Fibroblast of lung (primary cell): ENCODE measurements around the gene KLF8. TPM values are rescaled to one million over a fixed set of nuclear protein-coding genes. Genes with fewer than 3 reads are reported as not detected.

Experiments used
- DNase-seq, 2 donors: peaks; one replicate each; pipeline versions ENCODE4 v3.0.0 to v3.0.0-alpha.2; 2010; ENCODE audit warnings: low read depth in 2 of 2
- H2AFZ ChIP-seq: 2 replicates; pipeline ENCODE4 v1.5.1; 2012; ENCODE audit warnings: low read length, control low read depth, inconsistent platforms
- H3K27ac ChIP-seq: 2 replicates; pipeline ENCODE4 v1.5.1; 2011; ENCODE audit warnings: low read length, control low read depth; ENCODE audit not compliant: insufficient read depth
- H3K27me3 ChIP-seq: 2 replicates; pipeline ENCODE4 v1.5.1; 2011; ENCODE audit warnings: mild to moderate bottlenecking, low read length; ENCODE audit not compliant: control insufficient read depth, insufficient read depth
- H3K36me3 ChIP-seq: 2 replicates; pipeline ENCODE4 v1.5.1; 2011; ENCODE audit warnings: low read length; ENCODE audit not compliant: control insufficient read depth, insufficient read depth
- H3K4me1 ChIP-seq: 2 replicates; pipeline ENCODE4 v1.5.1; 2011; ENCODE audit warnings: low read length; ENCODE audit not compliant: control insufficient read depth, insufficient read depth; ENCODE audit errors: extremely low read depth
- H3K4me2 ChIP-seq: 2 replicates; pipeline ENCODE4 v1.5.1; 2011; ENCODE audit warnings: low read length, control low read depth; ENCODE audit not compliant: insufficient read depth; ENCODE audit errors: extremely low read depth
- H3K4me3 ChIP-seq, 4 experiments: fragments of 200-600 bp in 1 of 4; sonication (generic) in 1 of 4; replicated peaks in 1 of 4; 2 replicates each; pipeline ENCODE4 v1.5.1; 2011 to 2016; ENCODE audit warnings: low read length in 4 of 4, low read depth in 3 of 4, mild to moderate bottlenecking in 3 of 4, control low read depth in 2 of 4, inconsistent platforms in 1 of 4, mixed read lengths in 1 of 4; ENCODE audit not compliant: insufficient read depth in 1 of 4; ENCODE audit errors: control extremely low read depth in 1 of 4
- H3K79me2 ChIP-seq: 2 replicates; pipeline ENCODE4 v1.5.1; 2012; ENCODE audit warnings: mild to moderate bottlenecking, low read length, inconsistent platforms; ENCODE audit not compliant: control insufficient read depth, insufficient read depth
- H3K9ac ChIP-seq: 2 replicates; pipeline ENCODE4 v1.5.1; 2011; ENCODE audit warnings: mild to moderate bottlenecking, low read length, control low read depth; ENCODE audit not compliant: insufficient read depth
- H3K9me3 ChIP-seq: 2 replicates; pipeline ENCODE4 v1.5.1; 2012; ENCODE audit warnings: low read depth, low read length; ENCODE audit not compliant: control insufficient read depth, insufficient read depth
- H4K20me1 ChIP-seq: 2 replicates; pipeline ENCODE4 v1.5.1; 2011; ENCODE audit warnings: low read length; ENCODE audit not compliant: control insufficient read depth, insufficient read depth; ENCODE audit errors: extremely low read depth
- CTCF ChIP-seq, 2 donors: IDR thresholded peaks in 1 of 2; conservative IDR thresholded peaks in 1 of 2; 1 replicate in 1 of 2; 2 replicates in 1 of 2; pipeline ENCODE4 v1.5.1; 2011 to 2012; ENCODE audit warnings: low read length in 2 of 2, control low read depth in 1 of 2, inconsistent platforms in 1 of 2, low read depth in 1 of 2, mild to moderate bottlenecking in 1 of 2
- EZH2 ChIP-seq: IDR thresholded peaks from 2 replicates; pipeline ENCODE4 v1.5.1; 2012; ENCODE audit warnings: low read length, control low read depth, mild to moderate bottlenecking; ENCODE audit errors: missing control alignments
- polyA plus RNA-seq, 2 donors: library from polyadenylated mRNA; depleted of rRNA in 1 of 2; stranded (reverse) in 1 of 2; unstranded in 1 of 2; fragments of >200 nt; gene quantifications; 2 replicates each; pipeline ENCODE4 v1.2.1, GENCODE V29; 2011 to 2012; ENCODE audit warnings: missing spikeins in 1 of 2
- total RNA-seq: library from RNA; depleted of rRNA; stranded (reverse); fragments of >200 nt; gene quantifications from 2 replicates; pipeline ENCODE4 v1.2.1, GENCODE V29; 2014

KLF8 gene
- total and polyA plus RNA-seq, 2 donors (not counting 1 experiment from before 2014, with no cell fraction given): 3.0 to 4.8 TPM

DNA sequence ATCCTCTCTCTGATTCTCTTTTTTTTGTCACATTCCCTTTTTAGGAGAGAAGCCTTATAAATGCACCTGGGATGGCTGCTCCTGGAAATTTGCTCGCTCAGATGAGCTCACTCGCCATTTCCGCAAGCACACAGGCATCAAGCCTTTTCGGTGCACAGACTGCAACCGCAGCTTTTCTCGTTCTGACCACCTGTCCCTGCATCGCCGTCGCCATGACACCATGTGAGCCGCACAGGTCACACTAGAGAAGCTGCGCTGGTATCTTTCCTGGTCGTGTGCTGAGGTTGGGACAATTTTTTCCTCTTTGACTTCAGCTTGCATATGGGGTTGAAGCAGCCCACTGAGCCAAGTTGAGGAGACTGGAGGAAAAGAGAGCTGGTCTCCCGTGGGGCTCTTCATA, 52.1 kb downstream of the KLF8 start:
- Histone ChIP-seq H3K4me1 (no peaks in the 10 kb centered on the region), H4K20me1 (no peaks in the 10 kb centered on the region), H3K4me3 (no peak overlapping the region), H3K4me2 (no peak overlapping the region), H3K36me3 (no peaks in the 10 kb centered on the region), H2AFZ (no peak overlapping the region), H3K27ac (no peak overlapping the region), H3K27me3 (no peaks in the 10 kb centered on the region), H3K9me3 (no peaks in the 10 kb centered on the region), H3K79me2 (no peaks in the 10 kb centered on the region), H3K9ac (no peak overlapping the region)
- no peak for TF ChIP-seq EZH2
- no peak for TF ChIP-seq CTCF (conservative IDR thresholded peaks at IDR 0.05 in 1 of 2, IDR thresholded peaks at IDR 0.05 in 1 of 2; ENCODE audit: low read depth in 1 of 2, low read length in 2 of 2)
- no peak for DNase-seq

GRCh38 chrX:56288608-56289007, 56.5 kb downstream of the KLF8 start:
- TF ChIP-seq EZH2 (no peak), CTCF (conservative IDR thresholded peaks at IDR 0.05 in 1 of 2, IDR thresholded peaks at IDR 0.05 in 1 of 2; ENCODE audit: low read depth in 1 of 2, low read length in 2 of 2) (no peak)
- H3K27me3 ChIP-seq: no peaks in the 10 kb centered on the region
- H3K79me2 ChIP-seq: no peaks in the 10 kb centered on the region
- no peak for DNase-seq
- no peak overlapping the region for H2AFZ ChIP-seq
- H3K9ac ChIP-seq: no peak overlapping the region
- H3K9me3 ChIP-seq: no peaks in the 10 kb centered on the region
- H3K27ac ChIP-seq: no peak overlapping the region
- no peaks in the 10 kb centered on the region for H3K36me3 ChIP-seq
- no peaks in the 10 kb centered on the region for H3K4me1 ChIP-seq
- no peak overlapping the region for H3K4me2 ChIP-seq
- no peak overlapping the region for H3K4me3 ChIP-seq
- no peaks in the 10 kb centered on the region for H4K20me1 ChIP-seq

DNA sequence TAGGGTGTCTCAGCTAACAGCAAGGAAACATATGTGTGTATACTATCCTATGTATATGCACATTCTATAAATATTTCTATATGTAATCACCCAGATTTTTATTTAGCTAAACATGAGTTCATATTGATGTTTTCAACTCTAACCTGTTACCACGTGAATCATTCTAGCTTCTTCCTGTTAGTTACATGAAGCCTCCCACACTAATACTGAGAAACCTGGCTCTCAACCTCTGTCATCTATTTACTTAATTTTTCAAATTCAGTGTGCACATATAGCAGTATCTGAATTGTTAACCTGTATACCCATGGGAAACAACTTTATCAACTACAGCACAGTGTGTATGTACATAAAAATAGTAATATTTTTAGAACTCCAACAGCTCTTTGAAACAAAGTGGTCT, 57.3 kb downstream of the KLF8 start:
- no peak for DNase-seq
- no peak overlapping the region for H3K4me3 ChIP-seq
- no peaks in the 10 kb centered on the region for H3K27me3 ChIP-seq
- H3K4me1 ChIP-seq: no peaks in the 10 kb centered on the region
- no peak for TF ChIP-seq EZH2
- TF ChIP-seq CTCF (conservative IDR thresholded peaks at IDR 0.05 in 1 of 2, IDR thresholded peaks at IDR 0.05 in 1 of 2; ENCODE audit: low read depth in 1 of 2, low read length in 2 of 2): no peak
- no peak overlapping the region for H3K9ac ChIP-seq
- H3K79me2 ChIP-seq: no peaks in the 10 kb centered on the region
- H3K27ac ChIP-seq: no peak overlapping the region
- no peak overlapping the region for H2AFZ ChIP-seq
- H3K36me3 ChIP-seq: no peaks in the 10 kb centered on the region
- no peaks in the 10 kb centered on the region for H4K20me1 ChIP-seq
- H3K4me2 ChIP-seq: no peak overlapping the region
- H3K9me3 ChIP-seq: no peaks in the 10 kb centered on the region
